IMR-90 (cell line): ENCODE measurements around the gene CNKSR3.

ENCODE experiments used
- BHLHE40 ChIP-seq: fragments of 150-350 bp; IDR thresholded peaks from 2 replicates; pipeline ENCODE4 v1.6.1; 2016; ENCODE audit warnings: mild to moderate bottlenecking, low read depth, low read length
- CHD1 ChIP-seq: IDR thresholded peaks from 2 replicates; pipeline ENCODE4 v1.6.1; 2012; ENCODE audit warnings: low read depth, low read length, improper control_type of control experiment
- MAZ ChIP-seq: IDR thresholded peaks from 2 replicates; pipeline ENCODE4 v1.6.1; 2012; ENCODE audit warnings: low read depth, mild to moderate bottlenecking, low read length, improper control_type of control experiment, moderate library complexity, borderline replicate concordance
- MXI1 ChIP-seq: IDR thresholded peaks from 2 replicates; pipeline ENCODE4 v1.6.1; 2012; ENCODE audit warnings: low read depth, mild to moderate bottlenecking, low read length, moderate library complexity, borderline replicate concordance
- NFE2L2 ChIP-seq: fragments of 150-350 bp; IDR thresholded peaks from 2 replicates; pipeline ENCODE4 v1.6.1; 2016; ENCODE audit warnings: low read depth, mild to moderate bottlenecking, low read length
- POLR2A ChIP-seq: IDR thresholded peaks from 2 replicates; pipeline ENCODE4 v1.6.1; 2012; ENCODE audit warnings: mild to moderate bottlenecking, low read depth, low read length
- RFX5 ChIP-seq: IDR thresholded peaks from 2 replicates; pipeline ENCODE4 v1.8.0; 2012; ENCODE audit warnings: low read depth, mild to moderate bottlenecking, low read length, moderate library complexity
- SMC3 ChIP-seq: fragments of 150-350 bp; IDR thresholded peaks from 2 replicates; pipeline ENCODE4 v1.6.1; 2016; ENCODE audit warnings: low read depth, mild to moderate bottlenecking, antibody characterized with exemption, low read length, moderate library complexity
- USF2 ChIP-seq: fragments of 150-350 bp; IDR thresholded peaks from 2 replicates; pipeline ENCODE4 v1.6.1; 2017; ENCODE audit warnings: mild to moderate bottlenecking, antibody characterized with exemption, low read length, low read depth
- TF ChIP-seq, protein P1 (sequence below): conservative IDR thresholded peaks from 2 replicates; pipeline ENCODE4 v1.5.1; 2012; ENCODE audit warnings: mild to moderate bottlenecking, low read depth, low read length, improper control_type of control experiment

DNA sequence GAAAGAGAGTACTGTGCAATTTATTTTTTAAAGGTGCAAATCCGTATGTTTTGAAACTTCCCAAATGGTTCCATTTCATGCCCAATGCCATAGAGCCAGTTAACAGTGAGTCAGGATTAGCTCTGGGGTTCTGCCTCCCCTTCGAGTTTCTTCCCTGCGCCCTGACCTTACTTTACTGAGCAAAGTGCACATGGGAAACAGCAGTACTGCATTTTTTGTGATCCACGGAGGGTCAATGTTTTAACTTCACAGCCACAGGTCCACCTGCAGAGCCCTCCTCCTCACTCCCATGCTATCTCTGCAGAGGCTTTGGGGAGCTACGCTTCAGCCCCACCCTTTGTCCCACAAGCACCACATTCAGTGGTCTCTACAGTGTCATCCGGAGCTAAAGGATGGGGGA, 44.0 kb upstream of the CNKSR3 start:
- TF ChIP-seq NFE2L2: no peak
- TF ChIP-seq POLR2A: no peak
- TF ChIP-seq, protein P1, sequence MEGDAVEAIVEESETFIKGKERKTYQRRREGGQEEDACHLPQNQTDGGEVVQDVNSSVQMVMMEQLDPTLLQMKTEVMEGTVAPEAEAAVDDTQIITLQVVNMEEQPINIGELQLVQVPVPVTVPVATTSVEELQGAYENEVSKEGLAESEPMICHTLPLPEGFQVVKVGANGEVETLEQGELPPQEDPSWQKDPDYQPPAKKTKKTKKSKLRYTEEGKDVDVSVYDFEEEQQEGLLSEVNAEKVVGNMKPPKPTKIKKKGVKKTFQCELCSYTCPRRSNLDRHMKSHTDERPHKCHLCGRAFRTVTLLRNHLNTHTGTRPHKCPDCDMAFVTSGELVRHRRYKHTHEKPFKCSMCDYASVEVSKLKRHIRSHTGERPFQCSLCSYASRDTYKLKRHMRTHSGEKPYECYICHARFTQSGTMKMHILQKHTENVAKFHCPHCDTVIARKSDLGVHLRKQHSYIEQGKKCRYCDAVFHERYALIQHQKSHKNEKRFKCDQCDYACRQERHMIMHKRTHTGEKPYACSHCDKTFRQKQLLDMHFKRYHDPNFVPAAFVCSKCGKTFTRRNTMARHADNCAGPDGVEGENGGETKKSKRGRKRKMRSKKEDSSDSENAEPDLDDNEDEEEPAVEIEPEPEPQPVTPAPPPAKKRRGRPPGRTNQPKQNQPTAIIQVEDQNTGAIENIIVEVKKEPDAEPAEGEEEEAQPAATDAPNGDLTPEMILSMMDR: no peak
- TF ChIP-seq RFX5: no peak
- no peak for TF ChIP-seq CHD1
- no peak for TF ChIP-seq MXI1
- TF ChIP-seq BHLHE40: no peak
- no peak for TF ChIP-seq USF2
- no peak for TF ChIP-seq SMC3
- TF ChIP-seq MAZ: no peak
